Measurements from ENCODE around the gene ARMCX5.

DNA sequence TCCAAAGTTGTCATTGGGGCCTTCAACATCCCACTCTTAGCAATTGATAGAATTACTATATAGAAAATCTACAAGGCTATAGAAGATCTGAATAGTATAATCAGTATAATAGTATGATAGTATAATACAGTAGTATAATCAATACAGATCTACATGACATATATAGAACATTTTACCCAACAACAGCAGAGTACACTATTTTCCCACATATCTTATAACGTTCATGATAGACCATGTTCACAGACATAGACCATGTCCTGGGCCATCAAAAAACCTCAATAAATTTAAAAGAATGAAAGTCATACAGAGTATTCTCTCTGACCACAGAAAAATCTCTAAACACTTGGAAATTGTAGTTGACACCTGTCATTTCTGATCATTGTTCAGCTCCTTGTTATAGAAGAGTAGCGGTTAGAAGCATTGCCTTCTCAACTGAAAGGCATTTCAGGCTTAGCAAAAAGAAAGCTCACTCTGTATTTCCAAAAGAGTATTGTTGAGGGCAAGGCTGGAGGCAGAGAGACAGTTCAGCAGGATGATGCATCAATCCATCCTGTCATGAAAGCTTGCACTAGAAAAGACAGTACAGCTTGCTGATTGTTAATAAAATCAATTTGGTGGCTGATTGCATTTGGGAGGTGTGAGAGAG is 38.8 kb upstream of the ARMCX5 start:
- TF ChIP-seq ZNF274 (IDR thresholded peaks at IDR 0.05; ENCODE audit: low read length) (no peak), ZNF274 (tag by site-specific recombination; IDR thresholded peaks at IDR 0.05; ENCODE audit: borderline replicate concordance) (no peak), ZNF624 (tag by site-specific recombination; IDR thresholded peaks at IDR 0.05) (no peak), ZSCAN18 (tag by site-specific recombination; IDR thresholded peaks at IDR 0.05) (no peak), KLF16 (tag by site-specific recombination; IDR thresholded peaks at IDR 0.05) (no peak), ZBTB6 (tag by site-specific recombination; IDR thresholded peaks at IDR 0.05) (no peak)
- TF ChIP-seq, protein P1, sequence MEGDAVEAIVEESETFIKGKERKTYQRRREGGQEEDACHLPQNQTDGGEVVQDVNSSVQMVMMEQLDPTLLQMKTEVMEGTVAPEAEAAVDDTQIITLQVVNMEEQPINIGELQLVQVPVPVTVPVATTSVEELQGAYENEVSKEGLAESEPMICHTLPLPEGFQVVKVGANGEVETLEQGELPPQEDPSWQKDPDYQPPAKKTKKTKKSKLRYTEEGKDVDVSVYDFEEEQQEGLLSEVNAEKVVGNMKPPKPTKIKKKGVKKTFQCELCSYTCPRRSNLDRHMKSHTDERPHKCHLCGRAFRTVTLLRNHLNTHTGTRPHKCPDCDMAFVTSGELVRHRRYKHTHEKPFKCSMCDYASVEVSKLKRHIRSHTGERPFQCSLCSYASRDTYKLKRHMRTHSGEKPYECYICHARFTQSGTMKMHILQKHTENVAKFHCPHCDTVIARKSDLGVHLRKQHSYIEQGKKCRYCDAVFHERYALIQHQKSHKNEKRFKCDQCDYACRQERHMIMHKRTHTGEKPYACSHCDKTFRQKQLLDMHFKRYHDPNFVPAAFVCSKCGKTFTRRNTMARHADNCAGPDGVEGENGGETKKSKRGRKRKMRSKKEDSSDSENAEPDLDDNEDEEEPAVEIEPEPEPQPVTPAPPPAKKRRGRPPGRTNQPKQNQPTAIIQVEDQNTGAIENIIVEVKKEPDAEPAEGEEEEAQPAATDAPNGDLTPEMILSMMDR (tag by site-specific recombination; IDR thresholded peaks at IDR 0.05), result no peak
